ENCODE results near the gene PI4KA.
"Not testable (repeated sequence)": the region's sequence is repeated elsewhere in the genome, so short reads cannot be mapped to it uniquely, and the experiment has no call there.

The PI4KA gene

GRCh38 chr22:20674998-20675397 is 183.6 kb downstream of the PI4KA start:
- H3K4me3 ChIP-seq (ENCODE audit: insufficient read depth, low read depth, low read length): no peak overlapping the region

GRCh38 chr22:20673295-20674195 is 185.1 kb downstream of the PI4KA start:
- Histone ChIP-seq H3K4me1 (ENCODE audit: control insufficient read depth, insufficient read depth, low read length) (no peaks in the 10 kb centered on the region), H3K27me3 (ENCODE audit: control insufficient read depth, insufficient read depth, low read length, poor library complexity, severe bottlenecking) (no peaks in the 10 kb centered on the region), H3K4me3 (ENCODE audit: insufficient read depth, low read depth, low read length) (no peak overlapping the region), H3K27ac (ENCODE audit: insufficient read depth, low read depth, low read length, poor library complexity, severe bottlenecking) (no peak overlapping the region), H3K9me3 (ENCODE audit: control insufficient read depth, low read length) (no peaks in the 10 kb centered on the region), H3K36me3 (ENCODE audit: control insufficient read depth, insufficient read depth, low read length) (no peaks in the 10 kb centered on the region)
- 86 to 93% methylated on average over 3 to 5 of the region's 5 CpGs for WGBS, 2 experiments

More at GRCh38 chr22:20674998-20675397, 183.6 kb downstream of the PI4KA start:
- H3K9me3 ChIP-seq (ENCODE audit: control insufficient read depth, low read length): no peaks in the 10 kb centered on the region
- no peaks in the 10 kb centered on the region for H3K36me3 ChIP-seq (ENCODE audit: control insufficient read depth, insufficient read depth, low read length)
- no peaks in the 10 kb centered on the region for H3K27me3 ChIP-seq (ENCODE audit: control insufficient read depth, insufficient read depth, low read length, poor library complexity, severe bottlenecking)
- no peaks in the 10 kb centered on the region for H3K4me1 ChIP-seq (ENCODE audit: control insufficient read depth, insufficient read depth, low read length)
- no peak overlapping the region for H3K27ac ChIP-seq (ENCODE audit: insufficient read depth, low read depth, low read length, poor library complexity, severe bottlenecking)

- Histone ChIP-seq H3K36me3 (ENCODE audit: control insufficient read depth, insufficient read depth, low read length) (no peaks in the 10 kb centered on the region), H3K27ac (ENCODE audit: insufficient read depth, low read depth, low read length, poor library complexity, severe bottlenecking) (no peak overlapping the region), H3K9me3 (ENCODE audit: control insufficient read depth, low read length) (no peaks in the 10 kb centered on the region), H3K27me3 (ENCODE audit: control insufficient read depth, insufficient read depth, low read length, poor library complexity, severe bottlenecking) (no peaks in the 10 kb centered on the region), H3K4me3 (ENCODE audit: insufficient read depth, low read depth, low read length) (no peak overlapping the region), H3K4me1 (ENCODE audit: control insufficient read depth, insufficient read depth, low read length) (no peaks in the 10 kb centered on the region)
- WGBS, 2 experiments: 60 to 78% methylated on average over 1 to 2 of the region's 3 CpGs
Measured at GRCh38 chr22:20672732-20673131, 185.9 kb downstream of the PI4KA start.

- Histone ChIP-seq H3K9me3 (ENCODE audit: control insufficient read depth, low read length) (no peaks in the 10 kb centered on the region), H3K27ac (ENCODE audit: insufficient read depth, low read depth, low read length, poor library complexity, severe bottlenecking) (no peak overlapping the region), H3K4me1 (ENCODE audit: control insufficient read depth, insufficient read depth, low read length) (no peaks in the 10 kb centered on the region), H3K4me3 (ENCODE audit: insufficient read depth, low read depth, low read length) (no peak overlapping the region), H3K36me3 (ENCODE audit: control insufficient read depth, insufficient read depth, low read length) (no peaks in the 10 kb centered on the region), H3K27me3 (ENCODE audit: control insufficient read depth, insufficient read depth, low read length, poor library complexity, severe bottlenecking) (no peaks in the 10 kb centered on the region)
- WGBS, 2 experiments: 96% methylated on average over 4 of the region's 5 CpGs
Measured at GRCh38 chr22:20672082-20672424, 186.6 kb downstream of the PI4KA start.

GRCh38 chr22:20671409-20672081 is 187.1 kb downstream of the PI4KA start:
- 59 to 60% methylated on average over 3 of the region's 6 CpGs for WGBS, 2 experiments
- no peaks in the 10 kb centered on the region for H3K4me1 ChIP-seq (ENCODE audit: control insufficient read depth, insufficient read depth, low read length)
- H3K9me3 ChIP-seq (ENCODE audit: control insufficient read depth, low read length): no peaks in the 10 kb centered on the region
- no peaks in the 10 kb centered on the region for H3K27me3 ChIP-seq (ENCODE audit: control insufficient read depth, insufficient read depth, low read length, poor library complexity, severe bottlenecking)
- no peak overlapping the region for H3K27ac ChIP-seq (ENCODE audit: insufficient read depth, low read depth, low read length, poor library complexity, severe bottlenecking)
- no peak overlapping the region for H3K4me3 ChIP-seq (ENCODE audit: insufficient read depth, low read depth, low read length)
- no peaks in the 10 kb centered on the region for H3K36me3 ChIP-seq (ENCODE audit: control insufficient read depth, insufficient read depth, low read length)

GRCh38 chr22:20670457-20671261 is 188.0 kb downstream of the PI4KA start:
- H3K4me3 ChIP-seq (ENCODE audit: insufficient read depth, low read depth, low read length); H3K27ac ChIP-seq (ENCODE audit: insufficient read depth, low read depth, low read length, poor library complexity, severe bottlenecking); H3K9me3 ChIP-seq (ENCODE audit: control insufficient read depth, low read length); H3K27me3 ChIP-seq (ENCODE audit: control insufficient read depth, insufficient read depth, low read length, poor library complexity, severe bottlenecking); H3K4me1 ChIP-seq (ENCODE audit: control insufficient read depth, insufficient read depth, low read length); H3K36me3 ChIP-seq (ENCODE audit: control insufficient read depth, insufficient read depth, low read length): not testable (repeated sequence)
- 95 to 96% methylated on average over 73 of the region's 73 CpGs for WGBS, 2 experiments

GRCh38 chr22:20669884-20670283 is 188.7 kb downstream of the PI4KA start:
- H3K9me3 ChIP-seq (ENCODE audit: control insufficient read depth, low read length); H3K4me1 ChIP-seq (ENCODE audit: control insufficient read depth, insufficient read depth, low read length); H3K36me3 ChIP-seq (ENCODE audit: control insufficient read depth, insufficient read depth, low read length); H3K27ac ChIP-seq (ENCODE audit: insufficient read depth, low read depth, low read length, poor library complexity, severe bottlenecking); H3K4me3 ChIP-seq (ENCODE audit: insufficient read depth, low read depth, low read length); H3K27me3 ChIP-seq (ENCODE audit: control insufficient read depth, insufficient read depth, low read length, poor library complexity, severe bottlenecking): not testable (repeated sequence)
- WGBS, 2 experiments: 90 to 91% methylated on average over 12 of the region's 13 CpGs

- not testable (repeated sequence) for H3K4me3 ChIP-seq (ENCODE audit: insufficient read depth, low read depth, low read length); H3K27me3 ChIP-seq (ENCODE audit: control insufficient read depth, insufficient read depth, low read length, poor library complexity, severe bottlenecking); H3K36me3 ChIP-seq (ENCODE audit: control insufficient read depth, insufficient read depth, low read length); H3K27ac ChIP-seq (ENCODE audit: insufficient read depth, low read depth, low read length, poor library complexity, severe bottlenecking); H3K9me3 ChIP-seq (ENCODE audit: control insufficient read depth, low read length); H3K4me1 ChIP-seq (ENCODE audit: control insufficient read depth, insufficient read depth, low read length)
- whole genome bisulfite sequencing, 2 experiments: 91 to 93% methylated on average over 5 to 6 of the region's 15 CpGs
Measured at GRCh38 chr22:20669471-20669870, 189.1 kb downstream of the PI4KA start.

GRCh38 chr22:20668769-20669168 is 189.8 kb downstream of the PI4KA start:
- H3K36me3 ChIP-seq (ENCODE audit: control insufficient read depth, insufficient read depth, low read length); H3K4me3 ChIP-seq (ENCODE audit: insufficient read depth, low read depth, low read length); H3K27ac ChIP-seq (ENCODE audit: insufficient read depth, low read depth, low read length, poor library complexity, severe bottlenecking); H3K4me1 ChIP-seq (ENCODE audit: control insufficient read depth, insufficient read depth, low read length); H3K9me3 ChIP-seq (ENCODE audit: control insufficient read depth, low read length); H3K27me3 ChIP-seq (ENCODE audit: control insufficient read depth, insufficient read depth, low read length, poor library complexity, severe bottlenecking): not testable (repeated sequence)
- WGBS, 2 experiments: 85 to 89% methylated on average over 9 to 10 of the region's 13 CpGs

- not testable (repeated sequence) for H3K4me3 ChIP-seq (ENCODE audit: insufficient read depth, low read depth, low read length); H3K27me3 ChIP-seq (ENCODE audit: control insufficient read depth, insufficient read depth, low read length, poor library complexity, severe bottlenecking); H3K36me3 ChIP-seq (ENCODE audit: control insufficient read depth, insufficient read depth, low read length); H3K4me1 ChIP-seq (ENCODE audit: control insufficient read depth, insufficient read depth, low read length); H3K27ac ChIP-seq (ENCODE audit: insufficient read depth, low read depth, low read length, poor library complexity, severe bottlenecking); H3K9me3 ChIP-seq (ENCODE audit: control insufficient read depth, low read length)
- whole genome bisulfite sequencing, 2 experiments: 95 to 96% methylated on average over 27 of the region's 27 CpGs
Measured at GRCh38 chr22:20668226-20668625, 190.4 kb downstream of the PI4KA start.
